Activated naive CD4-positive, alpha-beta T cell treated with anti-CD3 and anti-CD28 coated beads for 36 hours (primary cell): ENCODE measurements around the gene SYNGR3. TPM values are rescaled to one million over a fixed set of nuclear protein-coding genes. Genes with fewer than 3 reads are reported as not detected.
A peak's percentile ranks its signal among the peaks of the same experiment; 100 is the strongest.

ENCODE experiments used
- CTCF ChIA-PET: fragments of 350-600 bp; sonication (Branson Sonifier 250); formaldehyde crosslinking; loops from one replicate; lab custom pipeline; 2021; ENCODE audit warnings: antibody characterized with exemption; lab: Charles Lee
- DNase-seq: peaks from one replicate; pipeline ENCODE4 v3.0.0-alpha.2; 2020
- H3K27ac Mint-ChIP-seq: one replicate; pipeline ENCODE4 v1.8.0; 2021; ENCODE audit warnings: mild to moderate bottlenecking, mixed read lengths
- H3K27me3 Mint-ChIP-seq: one replicate; pipeline ENCODE4 v1.8.0; 2021; ENCODE audit warnings: low read depth, mixed read lengths
- H3K36me3 Mint-ChIP-seq: one replicate; pipeline ENCODE4 v1.8.0; 2021; ENCODE audit warnings: low read depth, mixed read lengths
- H3K4me1 Mint-ChIP-seq: one replicate; pipeline ENCODE4 v1.8.0; 2021; ENCODE audit warnings: low read depth, mixed read lengths
- H3K4me3 Mint-ChIP-seq: one replicate; pipeline ENCODE4 v1.8.0; 2021; ENCODE audit warnings: mild to moderate bottlenecking, moderate library complexity, mixed read lengths
- H3K9me3 Mint-ChIP-seq: one replicate; pipeline ENCODE4 v1.8.0; 2021; ENCODE audit warnings: mixed read lengths
- intact Hi-C: fragments of 100-400 bp; cut with micrococcal nuclease; formaldehyde crosslinking; loops from one replicate; pipeline ENCODE4 v1.15.1; 2023
- total RNA-seq, 2 experiments: library from RNA; stranded (reverse); gene quantifications; one replicate each; pipeline ENCODE4 v1.2.3, GENCODE V29; 2021

SYNGR3 gene, protein sequence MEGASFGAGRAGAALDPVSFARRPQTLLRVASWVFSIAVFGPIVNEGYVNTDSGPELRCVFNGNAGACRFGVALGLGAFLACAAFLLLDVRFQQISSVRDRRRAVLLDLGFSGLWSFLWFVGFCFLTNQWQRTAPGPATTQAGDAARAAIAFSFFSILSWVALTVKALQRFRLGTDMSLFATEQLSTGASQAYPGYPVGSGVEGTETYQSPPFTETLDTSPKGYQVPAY
- total RNA-seq: 1 to 10 TPM; 5.7 to 7.2 TPM

- peaks cover 9% of the 10 kb centered on the region for H3K36me3 Mint-ChIP-seq
- DNase-seq: no peak
- intact Hi-C loops: no loop called here
- H3K27ac Mint-ChIP-seq: no peak within 1 kb of the TSS
- H3K4me1 Mint-ChIP-seq: peaks cover 29% of the 10 kb centered on the region
- H3K9me3 Mint-ChIP-seq: no peaks in the 10 kb centered on the region
- H3K27me3 Mint-ChIP-seq: peaks cover 24% of the 10 kb centered on the region
- CTCF ChIA-PET: no interaction called here
- peak within 1 kb of the TSS; percentile 65 for H3K4me3 Mint-ChIP-seq
Observed at GRCh38 chr16:1989209-1990100, at the start of gene SYNGR3. Gene SYNGR3, plus strand, starts transcription at chr16:1989970. Its CDS starts 133 bp downstream, at chr16:1990103.

DNA sequence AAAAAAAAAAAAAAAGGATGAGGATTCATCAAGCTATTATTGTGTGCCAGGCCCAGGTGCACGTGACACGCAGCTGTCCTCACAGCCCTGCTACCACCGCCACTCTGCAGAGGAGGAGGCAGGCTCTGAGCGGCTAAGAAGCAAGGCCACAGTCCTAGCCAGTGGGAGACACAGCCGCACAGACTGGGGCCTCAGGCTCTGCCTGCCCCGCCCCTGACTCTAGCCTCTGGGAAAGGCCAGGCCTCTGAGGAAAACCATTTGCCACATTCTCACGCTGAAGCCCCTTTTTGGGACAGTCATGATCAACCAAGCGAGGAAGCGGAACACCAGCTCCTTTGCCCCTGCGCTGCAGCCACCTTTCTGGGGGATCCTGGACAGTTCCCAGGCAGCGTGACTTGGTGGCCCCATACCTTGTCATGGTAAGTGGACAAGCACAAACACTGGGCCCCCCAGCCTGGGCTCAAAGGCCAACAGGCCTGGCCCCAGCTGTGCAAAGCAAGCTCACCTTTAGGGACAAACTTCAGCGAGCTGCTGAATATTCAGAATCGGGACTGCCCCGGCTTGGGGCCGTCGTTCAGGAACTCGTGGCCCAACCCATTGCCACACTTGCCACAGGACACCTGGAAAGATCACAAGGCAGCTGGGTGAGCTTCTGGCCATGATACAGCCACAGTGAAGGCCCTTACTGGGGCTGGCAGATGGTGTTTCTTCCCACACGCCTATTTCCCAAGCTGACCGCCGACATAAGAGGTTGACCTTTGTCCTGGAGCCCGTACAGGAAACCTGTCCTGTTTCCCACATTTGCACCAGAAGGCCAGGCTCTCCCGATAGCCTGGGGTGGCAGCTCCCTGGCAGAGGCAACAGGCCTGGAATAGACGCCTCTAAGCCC lies 49.3 kb upstream of the SYNGR3 start:
- peaks cover 4% of the 10 kb centered on the region for H3K36me3 Mint-ChIP-seq
- peaks cover 25% of the 10 kb centered on the region for H3K4me1 Mint-ChIP-seq
- H3K27ac Mint-ChIP-seq: no peak overlapping the region
- CTCF ChIA-PET: interaction anchor here (0.6 to 1.2 kb wide), 5 partner anchors 10 to 168 kb away, joined by 3 to 5 read pairs (median 4); partner anchors contain the start of genes EME2 and MRPS34
- DNase-seq: no peak
- intact Hi-C loops: loop anchor here (5.0 kb wide), 3 partner anchors 83 to 328 kb away; partner anchors contain the start of genes CRAMP1, EME2, IFT140 and MRPS34
- H3K27me3 Mint-ChIP-seq: no peaks in the 10 kb centered on the region
- H3K9me3 Mint-ChIP-seq: no peaks in the 10 kb centered on the region
- no peak overlapping the region for H3K4me3 Mint-ChIP-seq

GRCh38 chr16:1941162-1942046 lies 48.4 kb upstream of the SYNGR3 start:
- CTCF ChIA-PET: interaction anchor here (0.7 to 1.2 kb wide), 4 partner anchors 11 to 169 kb away, joined by 3 to 5 read pairs (median 4); partner anchors contain the start of genes EME2 and MRPS34
- H3K27ac Mint-ChIP-seq: no peak overlapping the region
- H3K4me1 Mint-ChIP-seq: peaks cover 26% of the 10 kb centered on the region
- H3K4me3 Mint-ChIP-seq: peak overlapping the region; percentile 82
- H3K27me3 Mint-ChIP-seq: no peaks in the 10 kb centered on the region
- intact Hi-C loops: loop anchor here (5.0 kb wide), 3 partner anchors 84 to 329 kb away; partner anchors contain the start of genes CRAMP1, EME2, IFT140 and MRPS34
- H3K36me3 Mint-ChIP-seq: peaks cover 4% of the 10 kb centered on the region
- DNase-seq: no peak
- H3K9me3 Mint-ChIP-seq: no peaks in the 10 kb centered on the region

DNA sequence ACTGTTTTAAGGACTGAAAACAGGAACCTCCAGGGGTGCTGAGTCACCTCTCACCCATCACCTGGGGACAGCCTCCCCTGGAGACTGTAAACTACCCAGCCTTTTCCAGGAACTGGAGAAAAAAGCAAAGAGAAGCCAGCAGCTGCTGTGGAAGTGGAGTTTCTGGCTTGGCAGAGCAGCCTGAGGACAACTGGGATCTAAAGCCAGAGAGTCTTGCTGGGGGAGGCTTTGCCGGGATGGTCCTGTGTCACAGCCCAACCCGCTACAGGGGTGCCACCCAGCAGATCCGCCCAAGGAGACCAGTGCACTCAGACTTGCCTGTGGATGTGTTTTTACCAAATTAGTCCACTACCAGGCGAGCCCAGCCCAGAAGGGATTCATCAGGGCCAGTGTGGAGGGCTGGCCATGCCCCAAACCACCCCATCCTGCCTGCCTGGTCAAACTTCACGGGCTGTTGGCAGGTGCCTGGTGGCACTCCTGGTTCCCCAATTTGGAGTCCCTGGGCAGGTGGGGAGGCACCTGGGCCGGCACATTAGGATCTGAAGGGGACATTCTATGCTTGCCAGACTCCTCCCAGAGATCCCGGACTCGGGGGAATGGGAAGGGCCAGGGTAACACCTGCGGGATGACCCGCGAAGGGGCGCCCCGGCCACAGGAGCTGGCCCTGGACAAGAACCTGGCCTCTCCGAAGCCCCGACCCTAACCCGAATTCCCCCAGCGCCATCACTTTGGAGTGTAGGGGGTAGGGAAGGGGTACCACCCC lies 47.5 kb upstream of the SYNGR3 start:
- Mint-ChIP-seq H3K9me3 (no peaks in the 10 kb centered on the region), H3K4me3 (peak overlapping the region; percentile 82), H3K27me3 (no peaks in the 10 kb centered on the region), H3K27ac (peak overlapping the region; percentile 24), H3K4me1 (peaks cover 26% of the 10 kb centered on the region), H3K36me3 (peaks cover 4% of the 10 kb centered on the region)
- DNase-seq: peak; percentile 58
- intact Hi-C loops: loop anchor here (5.0 kb wide), 3 partner anchors 85 to 330 kb away; partner anchors contain the start of genes CRAMP1, EME2, IFT140 and MRPS34
- CTCF ChIA-PET: interaction anchor here (1.2 kb wide), 1 partner anchor 12 kb away, joined by 5 read pairs; no protein-coding TSS in a partner anchor

DNA sequence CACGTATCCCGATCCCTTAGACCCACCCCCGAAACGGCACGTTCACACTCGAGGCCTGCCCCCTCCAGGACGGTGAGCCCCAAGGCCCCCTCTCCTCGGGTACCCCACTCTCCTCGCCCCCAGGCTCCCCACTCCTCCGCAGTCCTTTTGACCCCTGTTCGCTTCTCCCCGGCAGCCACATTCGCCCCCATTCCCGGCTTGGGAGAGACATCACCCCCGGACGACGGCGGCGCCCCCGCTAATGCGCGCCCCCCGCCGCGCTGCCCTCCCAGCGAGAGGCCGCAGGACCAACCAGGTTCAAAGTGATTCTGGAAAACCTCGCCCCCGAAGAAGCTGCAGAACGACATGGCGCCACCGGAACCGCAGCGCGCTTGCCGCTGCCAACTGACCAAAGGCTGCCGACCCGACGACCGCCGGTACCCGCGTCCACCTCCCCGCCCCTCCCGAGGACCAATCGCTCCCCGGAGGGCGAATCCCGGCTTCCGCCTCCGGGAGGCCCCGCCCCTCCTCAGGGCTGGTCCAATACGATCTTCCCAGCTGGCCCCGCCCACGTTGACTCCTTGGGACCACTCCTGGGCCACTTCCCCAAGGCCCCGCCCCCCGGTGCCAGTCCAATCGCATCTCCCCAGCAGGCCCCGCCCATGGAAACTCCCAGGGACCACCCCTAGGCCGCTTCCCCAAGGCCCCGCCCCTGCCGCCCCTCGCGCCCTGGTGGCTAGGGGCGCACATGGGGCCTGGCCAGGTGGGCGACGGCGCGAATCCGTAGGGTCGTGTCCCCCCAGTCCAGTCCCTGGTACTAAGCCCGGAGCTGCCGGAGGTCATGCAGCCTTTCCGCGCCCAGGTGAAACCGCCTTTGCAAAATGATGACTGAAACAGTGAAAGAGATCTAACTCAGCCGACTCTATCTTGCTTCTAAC lies 46.7 kb upstream of the SYNGR3 start, which contains the start of gene MSRB1:
TSS of gene MSRB1 (minus strand) at position 390 of the 917 bp plus-strand sequence. CDS start at position 347, 43 bp downstream.
- H3K27me3 Mint-ChIP-seq: no peaks in the 10 kb centered on the region
- peak within 1 kb of the TSS; percentile 82 for H3K4me3 Mint-ChIP-seq
- H3K36me3 Mint-ChIP-seq: peaks cover 4% of the 10 kb centered on the region
- peaks cover 26% of the 10 kb centered on the region for H3K4me1 Mint-ChIP-seq
- peak; percentile 100 for DNase-seq
- CTCF ChIA-PET: interaction anchor here (0.5 to 1.0 kb wide), 3 partner anchors 10 to 178 kb away, joined by 4 read pairs; no protein-coding TSS in a partner anchor
- H3K27ac Mint-ChIP-seq: peak within 1 kb of the TSS; percentile 75
- intact Hi-C loops: loop anchor here (1.0 to 5.0 kb wide), 7 partner anchors 16 to 331 kb away; partner anchors contain the start of genes CRAMP1, EME2, IFT140 and MRPS34
- no peaks in the 10 kb centered on the region for H3K9me3 Mint-ChIP-seq

DNA sequence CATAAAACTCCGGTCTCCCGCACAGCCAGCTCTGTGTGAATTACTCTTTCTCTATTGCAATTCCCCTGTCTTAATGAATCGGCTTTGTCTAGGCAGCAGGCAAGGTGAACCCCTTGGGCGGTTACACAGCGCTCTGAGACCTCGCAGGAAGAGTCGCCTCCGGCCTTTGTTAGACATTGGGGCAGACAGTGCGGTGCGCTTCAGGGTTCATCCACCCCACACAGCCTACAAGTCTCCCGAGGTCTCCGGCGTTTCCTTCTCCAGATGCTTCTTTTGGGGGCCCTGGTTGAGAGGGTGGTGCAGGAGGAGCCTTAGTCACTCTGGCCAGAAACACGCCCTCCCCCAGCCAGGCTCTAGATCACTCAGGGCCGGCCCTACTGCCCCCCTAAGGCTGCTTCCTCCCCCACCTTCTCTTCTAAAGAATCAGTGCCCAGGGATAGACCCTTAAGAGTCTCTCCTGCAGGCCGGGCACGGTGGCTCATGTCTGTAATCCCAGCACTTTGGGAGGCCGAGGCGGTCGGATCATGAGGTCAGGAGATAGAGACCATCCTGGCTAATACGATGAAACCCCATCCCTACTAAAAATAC lies 45.1 kb upstream of the SYNGR3 start:
- Mint-ChIP-seq H3K36me3 (no peaks in the 10 kb centered on the region), H3K9me3 (no peaks in the 10 kb centered on the region), H3K27me3 (no peaks in the 10 kb centered on the region), H3K27ac (peak overlapping the region; percentile 75), H3K4me3 (peak overlapping the region; percentile 82), H3K4me1 (peaks cover 26% of the 10 kb centered on the region)
- CTCF ChIA-PET: no interaction called here
- DNase-seq: no peak
- intact Hi-C loops: loop anchor here (5.0 kb wide), 3 partner anchors 87 to 332 kb away; partner anchors contain the start of genes CRAMP1, EME2, IFT140 and MRPS34

- CTCF ChIA-PET: interaction anchor here (0.6 kb wide), 1 partner anchor 18 kb away, joined by 6 read pairs; no protein-coding TSS in a partner anchor
- Mint-ChIP-seq H3K4me1 (peaks cover 26% of the 10 kb centered on the region), H3K27ac (no peak overlapping the region), H3K9me3 (no peaks in the 10 kb centered on the region), H3K27me3 (no peaks in the 10 kb centered on the region), H3K36me3 (no peaks in the 10 kb centered on the region), H3K4me3 (no peak overlapping the region)
- DNase-seq: no peak
- intact Hi-C loops: no loop called here
Observed at GRCh38 chr16:1945559-1946391, 44.0 kb upstream of the SYNGR3 start.

DNA sequence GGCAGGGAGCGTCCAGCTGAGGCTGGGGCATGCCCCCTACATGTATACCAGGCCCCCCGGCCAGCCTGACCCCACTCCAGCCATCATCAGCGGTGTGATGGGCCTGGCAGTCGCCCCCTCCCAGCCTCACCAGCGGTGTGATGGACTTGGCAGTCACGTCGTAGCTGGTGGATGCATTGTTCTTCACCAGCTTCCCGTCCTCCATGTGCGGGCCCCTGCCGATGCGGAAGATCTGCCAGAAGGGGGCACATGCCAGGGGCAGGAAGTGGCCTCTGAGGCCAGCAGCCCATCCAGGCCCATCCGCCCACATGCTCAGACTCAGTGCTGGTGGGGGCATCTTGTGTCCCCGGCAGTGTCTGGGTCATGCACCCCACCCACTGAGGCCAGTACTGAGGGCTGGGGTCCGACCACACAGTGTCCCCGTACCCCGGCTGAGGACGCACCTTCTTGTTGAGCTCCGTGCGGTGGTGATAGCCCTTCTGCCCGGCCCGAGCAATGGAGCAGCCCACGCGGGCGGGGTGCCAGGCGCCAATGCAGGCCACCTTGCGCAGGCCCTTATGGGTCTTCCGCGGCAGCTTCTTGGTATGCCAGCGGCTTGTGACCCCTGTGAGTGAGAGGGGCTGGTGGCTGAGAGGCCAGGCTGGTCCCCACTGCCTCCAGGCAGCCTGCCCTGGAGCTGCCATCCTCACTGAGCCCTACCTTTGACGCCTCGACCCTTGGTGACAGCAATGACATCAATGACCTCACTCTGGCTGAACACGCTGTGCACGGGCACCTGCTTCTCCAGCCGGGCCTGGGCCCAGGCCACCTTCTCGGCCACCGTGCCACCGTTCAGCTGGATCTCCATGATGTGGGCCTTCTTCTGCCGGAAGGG lies 43.0 kb upstream of the SYNGR3 start:
- CTCF ChIA-PET: interaction anchor here (1.2 kb wide), 1 partner anchor 14 kb away, joined by 3 read pairs; no protein-coding TSS in a partner anchor
- no peak overlapping the region for H3K27ac Mint-ChIP-seq
- no peaks in the 10 kb centered on the region for H3K9me3 Mint-ChIP-seq
- H3K4me3 Mint-ChIP-seq: no peak overlapping the region
- intact Hi-C loops: no loop called here
- no peaks in the 10 kb centered on the region for H3K36me3 Mint-ChIP-seq
- no peak for DNase-seq
- H3K27me3 Mint-ChIP-seq: no peaks in the 10 kb centered on the region
- peaks cover 22% of the 10 kb centered on the region for H3K4me1 Mint-ChIP-seq
